Esophagus squamous epithelium (tissue), 5 donors: Measurements from ENCODE around the gene OLFML1. TPM values are rescaled to one million over a fixed set of nuclear protein-coding genes. Genes with fewer than 3 reads are reported as not detected.

Source experiments
- DNase-seq: peaks from one replicate; lab custom pipeline; 2025; lab: John Stamatoyannopoulos, UW
- H3K27ac ChIP-seq, 4 donors: fragments of 200-600 bp; sonication (generic); one replicate each; pipeline ENCODE4 v1.5.1; 2016 to 2019; ENCODE audit warnings: mild to moderate bottlenecking in 1 of 4
- H3K27me3 ChIP-seq, 4 donors: fragments of 200-600 bp; sonication (generic); 1 replicate in 3 of 4; 2 replicates in 1 of 4; pipeline versions ENCODE4 v1.5.1 to v1.6.0; 2017 to 2021; ENCODE audit warnings: antibody characterized with exemption in 1 of 4
- H3K36me3 ChIP-seq, 3 donors: fragments of 200-600 bp; sonication (generic); one replicate each; pipeline ENCODE4 v1.5.1; 2016 to 2019
- H3K4me1 ChIP-seq, 3 donors: fragments of 200-600 bp; sonication (generic); one replicate each; pipeline ENCODE4 v1.5.1; 2017 to 2019
- H3K4me3 ChIP-seq, 4 donors: fragments of 200-600 bp; sonication (generic); 1 replicate in 3 of 4; 2 replicates in 1 of 4; pipeline ENCODE4 v1.5.1; 2016 to 2019; ENCODE audit warnings: mild to moderate bottlenecking in 2 of 4, moderate library complexity in 1 of 4
- H3K9me3 ChIP-seq, 3 donors: fragments of 200-600 bp; sonication (generic); one replicate each; pipeline ENCODE4 v1.5.1; 2016 to 2019
- POLR2A ChIP-seq, 4 donors: fragments of 450-650 bp; IDR thresholded peaks; one replicate each; pipeline ENCODE4 v1.6.1; 2017; ENCODE audit warnings: antibody characterized with exemption in 4 of 4, mild to moderate bottlenecking in 4 of 4, moderate library complexity in 3 of 4
- WGBS, 2 donors: methylation state at CpG; one replicate each; pipeline ENCODE4 v1.1.5; 2018; 5-methylcytosine and 5-hydroxymethylcytosine counted together
- intact Hi-C: fragments of 100-400 bp; cut with DNase I; formaldehyde crosslinking; loops from one replicate; pipeline ENCODE4 v1.15.0; 2022
- total RNA-seq, 4 donors: library from RNA; depleted of rRNA; stranded (reverse); fragments of >200 nt; gene quantifications; one replicate each; pipeline ENCODE4 v1.1.0, GENCODE V29; 2016
- TF ChIP-seq, protein P1 (sequence below), 6 experiments: fragments of 450-650 bp in 4 of 6; fragments of 200-600 bp in 2 of 6; sonication (generic) in 2 of 6; IDR thresholded peaks; one replicate each; pipeline ENCODE4 v1.5.1; 2016 to 2019; ENCODE audit warnings: antibody characterized with exemption in 6 of 6, mild to moderate bottlenecking in 4 of 6, moderate library complexity in 4 of 6
- donor health status: DM: yes; HTN: yes; CAD: no.

OLFML1 gene
- total RNA-seq, 4 donors from 2014 or later = 0.35 to 6.3 (median 2.4) TPM; not detected in 1

DNA sequence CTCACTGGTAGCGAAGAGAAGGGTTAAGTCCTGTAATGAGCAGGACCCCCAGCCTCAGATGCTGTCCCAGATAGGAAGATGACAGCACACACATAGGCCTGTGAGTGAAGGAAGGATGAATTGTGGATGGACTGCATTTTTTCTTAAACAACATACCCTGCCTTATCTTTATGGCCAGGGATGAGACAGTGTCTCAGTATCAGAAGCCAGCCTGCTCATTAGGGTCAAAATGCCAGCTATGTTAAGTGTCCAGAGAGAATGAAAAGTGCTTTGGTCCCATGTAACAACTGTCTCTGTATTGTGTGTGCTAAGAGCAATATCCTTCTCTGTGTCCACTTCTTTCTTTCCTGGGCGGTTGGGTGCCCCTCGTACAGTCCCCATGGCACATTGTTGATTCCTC lies 58.7 kb downstream of the OLFML1 start:
- H3K36me3 ChIP-seq = no peaks in the 10 kb centered on the region
- DNase-seq = no peak
- H3K27me3 ChIP-seq = no peaks in the 10 kb centered on the region
- H3K27ac ChIP-seq = no peak overlapping the region
- H3K4me3 ChIP-seq = no peak overlapping the region
- no peak for TF ChIP-seq POLR2A (IDR thresholded peaks at IDR 0.05)
- TF ChIP-seq, protein P1, sequence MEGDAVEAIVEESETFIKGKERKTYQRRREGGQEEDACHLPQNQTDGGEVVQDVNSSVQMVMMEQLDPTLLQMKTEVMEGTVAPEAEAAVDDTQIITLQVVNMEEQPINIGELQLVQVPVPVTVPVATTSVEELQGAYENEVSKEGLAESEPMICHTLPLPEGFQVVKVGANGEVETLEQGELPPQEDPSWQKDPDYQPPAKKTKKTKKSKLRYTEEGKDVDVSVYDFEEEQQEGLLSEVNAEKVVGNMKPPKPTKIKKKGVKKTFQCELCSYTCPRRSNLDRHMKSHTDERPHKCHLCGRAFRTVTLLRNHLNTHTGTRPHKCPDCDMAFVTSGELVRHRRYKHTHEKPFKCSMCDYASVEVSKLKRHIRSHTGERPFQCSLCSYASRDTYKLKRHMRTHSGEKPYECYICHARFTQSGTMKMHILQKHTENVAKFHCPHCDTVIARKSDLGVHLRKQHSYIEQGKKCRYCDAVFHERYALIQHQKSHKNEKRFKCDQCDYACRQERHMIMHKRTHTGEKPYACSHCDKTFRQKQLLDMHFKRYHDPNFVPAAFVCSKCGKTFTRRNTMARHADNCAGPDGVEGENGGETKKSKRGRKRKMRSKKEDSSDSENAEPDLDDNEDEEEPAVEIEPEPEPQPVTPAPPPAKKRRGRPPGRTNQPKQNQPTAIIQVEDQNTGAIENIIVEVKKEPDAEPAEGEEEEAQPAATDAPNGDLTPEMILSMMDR (IDR thresholded peaks at IDR 0.05) = no peak
- 87 to 96% methylated on average over 3 of the region's 3 CpGs for WGBS, 2 donors
- intact Hi-C loops = no loop called here
- no peaks in the 10 kb centered on the region for H3K9me3 ChIP-seq
- peaks cover 13 to 81% (median 26%) of the 10 kb centered on the region in 3 donors for H3K4me1 ChIP-seq

GRCh38 chr11:7545611-7546010 lies 60.3 kb downstream of the OLFML1 start:
- intact Hi-C loops = no loop called here
- no peak for TF ChIP-seq POLR2A (IDR thresholded peaks at IDR 0.05)
- TF ChIP-seq, protein P1 (IDR thresholded peaks at IDR 0.05) = no peak
- Histone ChIP-seq H3K27me3 (no peaks in the 10 kb centered on the region), H3K4me1 (peaks cover 9 to 65% (median 17%) of the 10 kb centered on the region in 3 donors), H3K4me3 (no peak overlapping the region), H3K36me3 (peaks cover 0 to 11% (median 0%) of the 10 kb centered on the region in 3 donors), H3K9me3 (no peaks in the 10 kb centered on the region), H3K27ac (peak overlapping the region; percentile 56 to 85 (median 74))
- DNase-seq = no peak
- 58 to 76% methylated on average over 2 to 4 of the region's 4 CpGs for WGBS, 2 donors

GRCh38 chr11:7546324-7546791 lies 61.1 kb downstream of the OLFML1 start:
- H3K9me3 ChIP-seq = no peaks in the 10 kb centered on the region
- H3K36me3 ChIP-seq = peaks cover 0 to 17% (median 0%) of the 10 kb centered on the region in 3 donors
- H3K27ac ChIP-seq = peak overlapping the region; percentile 56 to 85 (median 74)
- intact Hi-C loops = no loop called here
- no peak overlapping the region for H3K4me3 ChIP-seq
- H3K4me1 ChIP-seq = peaks cover 9 to 59% (median 17%) of the 10 kb centered on the region in 3 donors
- TF ChIP-seq, protein P1 (IDR thresholded peaks at IDR 0.05) = no peak
- no peak for TF ChIP-seq POLR2A (IDR thresholded peaks at IDR 0.05)
- 33 to 57% methylated on average over 3 of the region's 3 CpGs for WGBS, 2 donors
- H3K27me3 ChIP-seq = no peaks in the 10 kb centered on the region
- no peak for DNase-seq

DNA sequence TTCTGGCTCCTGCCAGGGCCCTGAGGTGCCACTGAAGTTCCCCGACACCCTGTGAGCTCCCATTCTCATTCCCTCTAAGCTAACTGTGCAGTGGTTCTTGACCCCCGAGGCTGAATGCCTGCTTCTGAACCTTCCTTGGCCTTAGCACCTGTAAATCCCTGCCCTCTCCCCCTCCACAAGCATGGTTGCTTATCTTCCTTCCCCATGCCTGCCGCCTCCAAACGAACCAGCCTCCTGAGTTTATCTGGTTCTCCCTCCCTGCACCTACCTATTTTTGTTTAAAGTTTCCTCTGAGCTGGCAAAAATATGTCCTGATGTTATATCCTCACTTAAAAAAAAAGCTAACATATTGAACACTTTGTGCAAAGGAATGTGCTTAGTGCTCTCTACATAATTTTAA lies 62.4 kb downstream of the OLFML1 start:
- H3K27me3 ChIP-seq = no peaks in the 10 kb centered on the region
- H3K4me3 ChIP-seq = no peak overlapping the region
- intact Hi-C loops = no loop called here
- TF ChIP-seq, protein P1 (IDR thresholded peaks at IDR 0.05) = no peak
- TF ChIP-seq POLR2A (IDR thresholded peaks at IDR 0.05) = no peak
- 61 to 71% methylated on average over 4 of the region's 4 CpGs for WGBS, 2 donors
- peaks cover 9 to 48% (median 17%) of the 10 kb centered on the region in 3 donors for H3K4me1 ChIP-seq
- H3K36me3 ChIP-seq = peaks cover 0 to 30% (median 0%) of the 10 kb centered on the region in 3 donors
- H3K9me3 ChIP-seq = no peaks in the 10 kb centered on the region
- H3K27ac ChIP-seq = peak overlapping the region in 2 of 4 donors; percentile 78 to 85
- DNase-seq = no peak

- 71 to 84% methylated on average over 2 to 6 of the region's 7 CpGs for WGBS, 2 donors
- no peak for TF ChIP-seq POLR2A (IDR thresholded peaks at IDR 0.05)
- TF ChIP-seq, protein P1 (IDR thresholded peaks at IDR 0.05) = peak in 4 of 6 experiments; percentile 33 to 69 (median 46)
- H3K36me3 ChIP-seq = peaks cover 0 to 30% (median 0%) of the 10 kb centered on the region in 3 donors
- H3K27ac ChIP-seq = no peak overlapping the region
- H3K9me3 ChIP-seq = no peaks in the 10 kb centered on the region
- intact Hi-C loops = no loop called here
- H3K4me1 ChIP-seq = peaks cover 9 to 42% (median 17%) of the 10 kb centered on the region in 3 donors
- H3K4me3 ChIP-seq = no peak overlapping the region
- DNase-seq = no peak
- no peaks in the 10 kb centered on the region for H3K27me3 ChIP-seq
Measured at GRCh38 chr11:7548659-7549274, 63.5 kb downstream of the OLFML1 start.
